HG03066 (cell line): ENCODE measurements around the gene BRSK2.

Experiments
- ATAC-seq: cut with Tn5 transposase; IDR thresholded peaks from one replicate; pipeline ENCODE4 v1.9.1; 2021; ENCODE audit warnings: low read depth; ENCODE audit not compliant: unreplicated experiment

Gene BRSK2

DNA sequence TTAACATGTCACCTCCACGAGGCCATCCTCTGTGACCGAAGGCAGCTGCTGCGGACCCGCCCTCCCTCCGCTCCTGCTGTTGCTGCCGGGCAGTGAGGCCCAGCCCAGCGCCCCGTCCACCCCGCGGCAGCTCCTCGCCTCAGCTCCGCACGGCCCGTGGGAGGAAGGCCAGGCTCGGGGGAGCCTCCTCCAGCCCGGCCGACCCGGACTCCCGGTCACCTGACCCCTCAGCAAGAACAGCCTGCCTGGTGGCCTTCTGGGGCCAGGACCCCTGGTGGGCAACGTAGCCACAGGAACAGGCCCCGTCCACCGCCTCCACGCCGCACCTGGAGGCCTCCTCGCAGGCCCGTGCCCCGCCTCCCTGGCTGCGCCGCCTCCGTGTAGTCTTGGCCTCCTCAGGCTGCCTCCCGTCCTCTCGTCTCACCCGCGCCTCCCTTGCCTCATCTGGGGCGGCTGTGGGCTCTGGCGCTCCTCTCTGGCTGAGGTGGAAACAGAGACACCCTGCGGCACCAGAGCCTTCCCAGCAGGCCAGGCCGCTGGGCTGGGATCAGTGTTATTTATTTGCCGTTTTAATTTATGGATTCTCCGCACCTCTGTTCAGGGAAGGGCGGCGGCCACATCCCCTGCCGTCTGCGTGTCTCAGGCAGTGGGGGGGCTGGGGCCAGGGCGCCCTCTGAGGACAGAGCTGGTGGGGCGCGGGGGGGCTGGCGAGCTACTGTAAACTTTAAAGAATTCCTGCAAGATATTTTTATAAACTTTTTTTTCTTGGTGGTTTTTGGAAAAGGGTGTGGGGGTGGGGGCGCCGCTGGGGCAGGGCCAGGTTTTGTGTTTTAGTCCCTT lies 71.5 kb downstream of the BRSK2 start:
- no peak for ATAC-seq

DNA sequence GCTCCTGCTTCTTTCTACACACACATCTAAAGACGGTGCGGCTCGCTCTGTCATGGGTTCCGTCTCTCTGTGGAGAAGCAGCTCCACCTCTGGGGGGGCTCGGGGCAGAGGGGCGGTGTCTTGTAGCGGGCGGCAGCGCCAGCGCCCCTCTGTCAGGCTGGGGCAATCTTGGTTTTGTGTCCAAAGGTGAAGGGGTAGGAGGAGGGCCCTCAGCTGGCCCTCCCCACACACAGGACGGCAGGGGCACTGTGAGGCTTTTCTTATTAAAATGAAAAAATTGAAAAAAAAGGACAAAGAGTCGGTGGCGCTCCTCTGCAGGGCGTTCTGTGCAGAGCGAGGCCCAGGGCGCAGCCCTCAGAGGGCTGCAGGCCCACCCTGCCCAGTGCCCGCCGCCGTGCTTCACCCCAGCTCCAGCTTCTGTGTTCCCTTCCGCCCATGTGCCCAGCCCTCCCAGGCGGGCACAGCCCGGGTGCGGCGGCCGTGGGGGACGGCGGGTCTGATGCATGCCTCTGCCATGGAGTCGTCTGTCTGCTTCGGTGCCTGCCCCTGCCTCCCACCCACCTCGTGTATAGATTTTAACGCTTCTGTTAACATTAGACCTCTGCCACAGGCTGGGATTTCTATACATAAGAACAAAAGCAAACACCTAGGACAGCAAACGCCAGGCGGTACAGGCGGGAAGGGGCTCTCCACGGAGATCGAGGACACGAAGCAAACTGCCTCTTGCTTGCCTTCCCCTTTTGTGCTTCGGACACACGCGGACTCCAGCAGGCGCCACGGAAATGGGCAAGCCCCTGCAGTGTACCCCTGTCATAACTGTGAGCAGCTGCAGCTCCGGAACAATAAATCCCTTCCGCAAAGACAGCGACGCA lies 72.3 kb downstream of the BRSK2 start:
- ATAC-seq = no peak

DNA sequence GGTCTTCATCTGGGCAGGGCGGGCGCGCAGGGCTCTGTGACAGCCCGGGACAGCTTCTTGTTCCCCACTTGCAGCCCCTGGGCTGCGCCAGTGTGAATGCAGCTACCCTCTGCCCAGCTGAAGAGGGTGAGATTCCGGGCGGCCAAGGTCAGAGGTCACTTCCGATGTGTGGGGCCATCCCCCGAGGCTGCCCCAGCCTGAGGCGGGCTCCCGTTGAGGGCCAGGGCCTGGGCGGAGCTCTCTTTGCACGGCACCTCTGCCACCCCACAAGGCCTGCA lies 72.9 kb downstream of the BRSK2 start:
- no peak for ATAC-seq

DNA sequence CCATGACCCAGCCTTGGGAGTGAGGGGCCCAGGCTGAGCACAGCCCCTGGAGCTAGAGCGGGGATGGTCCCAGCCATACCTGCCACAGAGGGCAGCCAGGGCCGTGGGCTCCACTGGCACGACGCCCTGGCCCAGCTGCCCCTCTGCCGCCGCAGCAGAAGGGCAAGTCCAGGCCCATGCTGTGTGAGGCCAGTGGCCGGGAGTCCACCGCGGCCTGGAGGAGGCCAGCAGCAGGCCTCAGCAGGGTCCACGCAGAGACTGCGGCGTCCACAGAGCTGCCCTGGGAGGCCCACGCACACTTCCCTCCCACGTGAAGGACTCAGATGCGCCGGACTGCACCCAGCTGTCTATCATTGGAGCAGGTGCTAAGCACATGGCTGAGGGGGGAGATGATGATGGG lies 73.3 kb downstream of the BRSK2 start:
- ATAC-seq = no peak

DNA sequence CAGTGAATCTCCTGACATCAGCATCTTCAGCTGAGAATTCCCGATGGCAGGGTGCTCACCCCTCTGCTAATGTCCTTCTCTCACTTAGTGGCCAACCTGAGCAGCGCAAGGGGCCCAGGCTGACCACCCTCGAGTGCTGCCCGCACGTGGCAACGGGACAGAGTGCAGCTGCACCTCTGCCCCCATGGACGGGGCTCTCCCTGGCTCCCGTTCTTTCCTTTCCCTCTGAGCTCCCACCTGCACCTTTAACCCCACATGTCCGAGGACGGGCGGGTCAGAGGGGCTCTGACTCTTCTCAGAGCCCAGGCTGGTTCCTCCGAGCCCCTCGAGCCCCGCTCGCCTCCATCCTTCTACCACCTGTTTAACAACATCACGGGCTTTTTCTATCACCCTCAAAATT lies 77.0 kb downstream of the BRSK2 start:
- no peak for ATAC-seq

GRCh38 chr11:1467270-1467669 lies 77.5 kb downstream of the BRSK2 start:
- ATAC-seq = no peak

- ATAC-seq = no peak
Measured at GRCh38 chr11:1468002-1468401, 78.3 kb downstream of the BRSK2 start.

GRCh38 chr11:1468473-1469066 lies 78.8 kb downstream of the BRSK2 start:
- ATAC-seq = no peak

- ATAC-seq = no peak
Measured at GRCh38 chr11:1469287-1469910, 79.7 kb downstream of the BRSK2 start.

DNA sequence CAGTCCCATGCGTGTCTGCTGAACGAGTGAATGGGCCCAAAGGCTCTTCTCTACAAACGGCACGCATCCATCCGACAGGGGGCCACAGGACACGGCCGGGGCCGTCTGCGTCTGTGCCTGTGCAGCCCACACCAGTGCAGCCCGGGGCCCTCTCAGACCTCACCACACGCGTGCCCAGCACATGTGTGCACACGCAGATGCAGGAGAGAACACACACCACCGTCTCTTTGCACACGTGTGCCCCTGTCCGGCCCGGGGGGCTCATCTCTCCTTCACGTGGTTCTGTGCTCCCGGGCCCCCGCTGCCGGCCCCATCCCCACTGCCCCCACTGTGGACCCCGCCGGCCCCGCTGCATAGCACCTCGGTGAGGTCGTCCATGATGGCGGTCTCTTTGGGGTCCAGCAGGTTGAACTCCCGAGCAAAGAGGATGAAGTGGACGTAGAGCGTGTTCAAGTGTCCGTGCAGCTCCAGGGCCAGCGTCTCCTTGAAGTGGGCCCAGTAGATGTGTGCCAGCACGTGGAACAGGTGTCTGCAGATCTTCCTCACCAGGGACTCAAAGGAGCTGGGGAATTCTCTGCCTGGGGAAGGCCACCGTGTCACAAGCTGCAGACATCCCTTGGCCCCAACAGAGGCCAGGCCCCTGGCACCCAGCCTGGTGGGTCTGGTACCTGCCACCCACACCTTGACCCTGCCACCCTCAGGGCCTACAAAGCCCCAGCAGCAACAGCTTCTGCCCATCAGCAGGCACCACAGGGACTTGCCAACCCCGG lies 80.4 kb downstream of the BRSK2 start:
- ATAC-seq = no peak

DNA sequence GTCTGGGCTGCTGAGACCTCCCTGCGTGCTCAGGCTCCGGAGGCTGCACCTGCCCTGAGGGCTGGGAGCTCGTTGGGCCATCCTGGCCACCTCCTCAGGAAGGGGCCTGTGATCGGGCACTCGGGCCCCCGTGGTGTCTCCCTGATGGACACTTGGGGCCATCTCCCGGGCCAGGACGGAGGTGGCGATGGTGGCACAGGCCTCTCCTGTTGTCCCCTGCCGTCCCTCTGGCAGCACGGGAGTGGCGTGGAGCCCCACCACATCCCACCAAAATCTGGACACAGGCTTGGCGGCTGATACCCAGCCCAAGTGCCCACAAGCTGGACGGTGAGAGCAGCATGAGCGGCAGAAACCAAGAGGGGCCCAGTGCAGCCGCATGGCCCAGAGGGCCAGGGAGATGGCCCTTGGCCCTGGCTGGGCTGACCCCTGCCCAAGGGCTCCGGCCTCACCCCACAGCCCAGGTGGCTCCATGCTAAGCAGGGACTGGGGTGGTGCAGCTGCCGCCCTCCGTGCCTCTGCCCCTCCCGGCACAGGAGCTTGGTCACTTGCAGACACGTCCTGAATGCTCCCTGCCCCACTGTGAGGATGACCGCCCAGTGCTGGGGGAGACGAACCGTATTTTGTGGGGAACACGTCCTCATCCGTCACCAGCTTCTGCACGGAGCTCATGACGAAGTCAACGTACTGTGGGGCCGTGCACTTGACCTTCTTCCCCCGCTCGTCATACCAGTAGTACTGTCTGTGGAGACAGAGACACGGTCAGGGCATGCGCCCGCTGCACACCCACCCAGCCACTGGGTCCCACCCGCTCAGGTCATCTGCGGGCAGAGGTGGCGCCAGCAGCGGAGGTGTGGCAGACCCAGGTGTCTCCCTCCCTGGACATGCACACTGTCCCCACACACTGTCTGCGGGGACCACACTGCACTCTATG lies 81.2 kb downstream of the BRSK2 start:
- ATAC-seq = no peak

- ATAC-seq = no peak
Measured at GRCh38 chr11:1471736-1472135, 82.0 kb downstream of the BRSK2 start.

GRCh38 chr11:1472180-1473005 lies 82.7 kb downstream of the BRSK2 start:
- ATAC-seq = no peak

GRCh38 chr11:1473011-1473628 lies 83.4 kb downstream of the BRSK2 start:
- ATAC-seq = no peak

DNA sequence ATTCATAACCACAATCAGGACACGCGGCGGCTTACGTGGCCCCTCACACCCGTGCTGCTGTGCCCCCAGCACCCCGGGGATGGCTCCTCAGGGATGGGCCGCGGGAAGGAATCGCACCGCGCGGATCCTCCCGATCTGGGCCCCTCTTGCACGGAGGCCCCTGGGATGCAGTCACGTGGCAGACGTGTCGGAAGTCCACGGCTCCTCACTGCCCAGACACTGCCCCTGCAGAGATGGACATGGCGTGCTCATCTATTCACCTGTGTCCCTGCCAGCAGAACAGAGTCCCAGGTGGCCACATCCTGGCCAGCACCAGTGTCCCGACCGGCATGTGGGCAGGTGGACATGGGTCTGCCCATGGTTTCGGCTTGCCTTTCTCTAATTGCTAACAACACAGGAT lies 84.1 kb downstream of the BRSK2 start:
- no peak for ATAC-seq

DNA sequence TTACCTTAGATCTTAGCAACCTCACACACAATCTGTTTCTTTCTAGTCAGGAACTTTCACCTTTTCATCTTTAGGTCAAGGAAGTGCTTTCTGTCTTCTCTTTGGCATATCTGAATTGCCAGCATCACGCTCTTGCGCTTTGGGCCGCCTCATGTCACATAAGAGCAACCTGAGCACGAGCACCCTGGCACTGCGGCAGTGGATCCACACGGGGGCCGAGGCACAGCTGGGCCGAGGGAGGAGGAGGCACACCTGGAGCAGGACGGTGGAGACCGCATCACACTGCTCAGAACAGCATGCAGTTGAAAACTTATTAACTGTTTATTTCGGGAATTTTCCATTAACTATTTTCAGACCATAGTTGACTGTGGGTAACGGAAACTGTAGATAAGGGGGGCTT lies 86.1 kb downstream of the BRSK2 start:
- ATAC-seq = no peak

- no peak for ATAC-seq
Measured at GRCh38 chr11:1476940-1477736, 87.4 kb downstream of the BRSK2 start.
